ENCODE data around the gene SLC6A16. TPM values are rescaled to one million over a fixed set of nuclear protein-coding genes. Genes with fewer than 3 reads are reported as not detected.

The SLC6A16 gene
- total and polyA plus RNA-seq, 2 experiments from 2014 or later: 0.31 to 1.8 TPM

- H2AFZ ChIP-seq: no peak overlapping the region
- H3K4me2 ChIP-seq: no peak overlapping the region
- H4K20me1 ChIP-seq (replicated peaks; ENCODE audit: insufficient read depth): no peaks in the 10 kb centered on the region
- H3K27me3 Mint-ChIP-seq (ENCODE audit: insufficient read depth, low read depth, poor library complexity): peaks cover 8% of the 10 kb centered on the region
- no peak for ATAC-seq
- DNase-seq (ENCODE audit: low spot score): no peak
- H3K4me3 Mint-ChIP-seq: no peak overlapping the region
- H3K4me3 ChIP-seq: no peak overlapping the region
- no peaks in the 10 kb centered on the region for H3F3A ChIP-seq (replicated peaks; ENCODE audit: low read depth)
- no peaks in the 10 kb centered on the region for H3K9me2 ChIP-seq (ENCODE audit: insufficient read depth)
- no peaks in the 10 kb centered on the region for H3K27me3 ChIP-seq (ENCODE audit: insufficient read depth)
- H3K4me1 ChIP-seq (ENCODE audit: insufficient read depth): no peaks in the 10 kb centered on the region; the same call in 1 of the 2 replicates
- no peaks in the 10 kb centered on the region for H3K36me3 ChIP-seq (ENCODE audit: insufficient read depth)
- no peaks in the 10 kb centered on the region; the same call in 2 of the 3 replicates for H3K4me1 Mint-ChIP-seq
- H3K9me3 Mint-ChIP-seq: peaks cover 30% of the 10 kb centered on the region
- H3K36me3 Mint-ChIP-seq (ENCODE audit: low read depth): peaks cover 21% of the 10 kb centered on the region; the same call in 2 of the 3 replicates
- H3K79me2 ChIP-seq (replicated peaks; ENCODE audit: insufficient read depth): no peaks in the 10 kb centered on the region
- no peak for TF ChIP-seq REST (IDR thresholded peaks at IDR 0.05; ENCODE audit: unreplicated experiment)
- no peak for TF ChIP-seq ZNF114 (CRISPR knock-in tag; IDR thresholded peaks at IDR 0.05)
- no peak for TF ChIP-seq EZH2 (IDR thresholded peaks at IDR 0.05; ENCODE audit: low read depth, unreplicated experiment)
- no peak for TF ChIP-seq CTCF (conservative IDR thresholded peaks at IDR 0.05; ENCODE audit: low read depth in 2 of 2)
- TF ChIP-seq POLR2AphosphoS5 (IDR thresholded peaks at IDR 0.05; ENCODE audit: low read depth): no peak
- no peak for TF ChIP-seq CREB1 (CRISPR knock-in tag; IDR thresholded peaks at IDR 0.05; ENCODE audit: low read depth)
- TF ChIP-seq ZNF462 (CRISPR knock-in tag; IDR thresholded peaks at IDR 0.05): no peak
- no peak for TF ChIP-seq ETS1 (IDR thresholded peaks at IDR 0.05)
- TF ChIP-seq JUNB (IDR thresholded peaks at IDR 0.05; ENCODE audit: unreplicated experiment): no peak
- TF ChIP-seq ZNF331 (CRISPR knock-in tag; IDR thresholded peaks at IDR 0.05; ENCODE audit: low read depth): no peak
- no peak for TF ChIP-seq NANOG (IDR thresholded peaks at IDR 0.05; ENCODE audit: borderline replicate concordance)
- no peak for TF ChIP-seq EZH2phosphoT487 (IDR thresholded peaks at IDR 0.05; ENCODE audit: unreplicated experiment)
- TF ChIP-seq STAT1 (IDR thresholded peaks at IDR 0.05; ENCODE audit: unreplicated experiment): no peak
- no peak overlapping the region for H3K27ac ChIP-seq (ENCODE audit: low read depth)
- no peak overlapping the region for H3K27ac Mint-ChIP-seq
Observed at GRCh38 chr19:49368711-49369358, 43.8 kb upstream of the SLC6A16 start.
